ENCODE results near the gene PLCD1. TPM values are rescaled to one million over a fixed set of nuclear protein-coding genes. Genes with fewer than 3 reads are reported as not detected.

Gene PLCD1
- total and polyA plus RNA-seq, 2 donors (not counting 1 experiment from before 2014, with no cell fraction given), result 8.2 to 47.2 TPM

- Histone ChIP-seq H3K9me3 (ENCODE audit: control insufficient read depth, insufficient read depth, low read depth, low read length) (no peaks in the 10 kb centered on the region), H3K79me2 (ENCODE audit: control insufficient read depth, insufficient read depth, low read length) (no peaks in the 10 kb centered on the region), H4K20me1 (ENCODE audit: control insufficient read depth, extremely low read depth, insufficient read depth, low read length) (no peaks in the 10 kb centered on the region), H3K27ac (ENCODE audit: insufficient read depth, low read length) (no peak within 1 kb of the TSS), H3K4me2 (ENCODE audit: extremely low read depth, insufficient read depth, low read length) (peak within 1 kb of the TSS; percentile 94), H2AFZ (ENCODE audit: low read length) (peak within 1 kb of the TSS; percentile 90), H3K4me3 (replicated peaks in 1 of 4; ENCODE audit: control extremely low read depth in 1 of 4, insufficient read depth in 1 of 4, low read depth in 3 of 4, low read length in 4 of 4) (peak within 1 kb of the TSS; percentile 42 to 51 (median 50)), H3K4me1 (ENCODE audit: control insufficient read depth, extremely low read depth, insufficient read depth, low read length) (peaks cover 2% of the 10 kb centered on the region), H3K27me3 (ENCODE audit: control insufficient read depth, insufficient read depth, low read length) (peaks cover 12% of the 10 kb centered on the region), H3K9ac (ENCODE audit: insufficient read depth, low read length) (no peak within 1 kb of the TSS), H3K36me3 (ENCODE audit: control insufficient read depth, insufficient read depth, low read length) (no peaks in the 10 kb centered on the region)
- TF ChIP-seq EZH2 (IDR thresholded peaks at IDR 0.05; ENCODE audit: low read length, missing control alignments), result no peak
- TF ChIP-seq, protein P1, sequence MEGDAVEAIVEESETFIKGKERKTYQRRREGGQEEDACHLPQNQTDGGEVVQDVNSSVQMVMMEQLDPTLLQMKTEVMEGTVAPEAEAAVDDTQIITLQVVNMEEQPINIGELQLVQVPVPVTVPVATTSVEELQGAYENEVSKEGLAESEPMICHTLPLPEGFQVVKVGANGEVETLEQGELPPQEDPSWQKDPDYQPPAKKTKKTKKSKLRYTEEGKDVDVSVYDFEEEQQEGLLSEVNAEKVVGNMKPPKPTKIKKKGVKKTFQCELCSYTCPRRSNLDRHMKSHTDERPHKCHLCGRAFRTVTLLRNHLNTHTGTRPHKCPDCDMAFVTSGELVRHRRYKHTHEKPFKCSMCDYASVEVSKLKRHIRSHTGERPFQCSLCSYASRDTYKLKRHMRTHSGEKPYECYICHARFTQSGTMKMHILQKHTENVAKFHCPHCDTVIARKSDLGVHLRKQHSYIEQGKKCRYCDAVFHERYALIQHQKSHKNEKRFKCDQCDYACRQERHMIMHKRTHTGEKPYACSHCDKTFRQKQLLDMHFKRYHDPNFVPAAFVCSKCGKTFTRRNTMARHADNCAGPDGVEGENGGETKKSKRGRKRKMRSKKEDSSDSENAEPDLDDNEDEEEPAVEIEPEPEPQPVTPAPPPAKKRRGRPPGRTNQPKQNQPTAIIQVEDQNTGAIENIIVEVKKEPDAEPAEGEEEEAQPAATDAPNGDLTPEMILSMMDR (conservative IDR thresholded peaks at IDR 0.05 in 1 of 2, IDR thresholded peaks at IDR 0.05 in 1 of 2; ENCODE audit: low read depth in 1 of 2, low read length in 2 of 2), result no peak
- peak; percentile 53 to 62 for DNase-seq (ENCODE audit: low read depth in 2 of 2)
Measured at GRCh38 chr3:38039101-38039898, 9.9 kb upstream of the PLCD1 start, which contains the start of gene DLEC1. Gene DLEC1 (plus strand): TSS chr3:38039208. CDS start chr3:38039226, 18 bp downstream.

- Histone ChIP-seq H3K4me3 (replicated peaks in 1 of 4; ENCODE audit: control extremely low read depth in 1 of 4, insufficient read depth in 1 of 4, low read depth in 3 of 4, low read length in 4 of 4) (no peak overlapping the region), H3K27me3 (ENCODE audit: control insufficient read depth, insufficient read depth, low read length) (peaks cover 12% of the 10 kb centered on the region), H3K9me3 (ENCODE audit: control insufficient read depth, insufficient read depth, low read depth, low read length) (no peaks in the 10 kb centered on the region), H2AFZ (ENCODE audit: low read length) (no peak overlapping the region), H3K79me2 (ENCODE audit: control insufficient read depth, insufficient read depth, low read length) (no peaks in the 10 kb centered on the region), H3K27ac (ENCODE audit: insufficient read depth, low read length) (no peak overlapping the region), H3K4me2 (ENCODE audit: extremely low read depth, insufficient read depth, low read length) (no peak overlapping the region), H4K20me1 (ENCODE audit: control insufficient read depth, extremely low read depth, insufficient read depth, low read length) (no peaks in the 10 kb centered on the region), H3K4me1 (ENCODE audit: control insufficient read depth, extremely low read depth, insufficient read depth, low read length) (peaks cover 2% of the 10 kb centered on the region), H3K36me3 (ENCODE audit: control insufficient read depth, insufficient read depth, low read length) (no peaks in the 10 kb centered on the region), H3K9ac (ENCODE audit: insufficient read depth, low read length) (no peak overlapping the region)
- TF ChIP-seq EZH2 (IDR thresholded peaks at IDR 0.05; ENCODE audit: low read length, missing control alignments), result no peak
- TF ChIP-seq, protein P1 (conservative IDR thresholded peaks at IDR 0.05 in 1 of 2, IDR thresholded peaks at IDR 0.05 in 1 of 2; ENCODE audit: low read depth in 1 of 2, low read length in 2 of 2), result no peak
- peak in 1 of 2 donors; percentile 14 for DNase-seq (ENCODE audit: low read depth in 2 of 2)
Measured at GRCh38 chr3:38038447-38038911, 9.0 kb upstream of the PLCD1 start.

DNA sequence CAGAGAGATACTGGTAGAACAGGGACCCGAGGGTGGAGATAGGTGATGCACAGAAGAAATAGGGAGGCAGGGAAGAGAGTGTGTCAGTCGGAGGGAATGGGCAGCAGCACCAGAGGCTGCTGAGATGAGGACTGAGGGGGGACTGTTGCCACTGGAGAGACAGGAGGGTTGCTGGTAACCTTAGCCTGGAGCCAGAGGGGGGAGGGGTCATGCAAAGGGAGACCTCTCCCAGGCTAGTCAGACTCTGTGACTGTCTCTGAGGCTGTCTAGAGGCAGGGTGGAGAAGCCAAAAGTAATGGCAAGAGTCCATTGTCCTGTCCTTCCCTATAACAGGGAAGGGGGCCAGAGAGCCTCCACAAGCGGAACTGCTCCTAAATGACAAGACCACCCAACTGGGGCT, 7.5 kb upstream of the PLCD1 start:
- TF ChIP-seq, protein P1 (conservative IDR thresholded peaks at IDR 0.05 in 1 of 2, IDR thresholded peaks at IDR 0.05 in 1 of 2; ENCODE audit: low read depth in 1 of 2, low read length in 2 of 2), result no peak
- no peak for TF ChIP-seq EZH2 (IDR thresholded peaks at IDR 0.05; ENCODE audit: low read length, missing control alignments)
- Histone ChIP-seq H3K9me3 (ENCODE audit: control insufficient read depth, insufficient read depth, low read depth, low read length) (no peaks in the 10 kb centered on the region), H3K9ac (ENCODE audit: insufficient read depth, low read length) (no peak overlapping the region), H2AFZ (ENCODE audit: low read length) (no peak overlapping the region), H3K4me2 (ENCODE audit: extremely low read depth, insufficient read depth, low read length) (no peak overlapping the region), H3K4me1 (ENCODE audit: control insufficient read depth, extremely low read depth, insufficient read depth, low read length) (peaks cover 2% of the 10 kb centered on the region), H4K20me1 (ENCODE audit: control insufficient read depth, extremely low read depth, insufficient read depth, low read length) (no peaks in the 10 kb centered on the region), H3K36me3 (ENCODE audit: control insufficient read depth, insufficient read depth, low read length) (no peaks in the 10 kb centered on the region), H3K27ac (ENCODE audit: insufficient read depth, low read length) (no peak overlapping the region), H3K4me3 (replicated peaks in 1 of 4; ENCODE audit: control extremely low read depth in 1 of 4, insufficient read depth in 1 of 4, low read depth in 3 of 4, low read length in 4 of 4) (no peak overlapping the region), H3K27me3 (ENCODE audit: control insufficient read depth, insufficient read depth, low read length) (peaks cover 12% of the 10 kb centered on the region), H3K79me2 (ENCODE audit: control insufficient read depth, insufficient read depth, low read length) (no peaks in the 10 kb centered on the region)
- no peak for DNase-seq (ENCODE audit: low read depth in 2 of 2)
